H1 (cell line): Measurements from ENCODE around the gene LRP8. TPM values are rescaled to one million over a fixed set of nuclear protein-coding genes. Genes with fewer than 3 reads are reported as not detected.

Experiments
- BCL11A ChIP-seq, 2 experiments: IDR thresholded peaks; one replicate each; pipeline ENCODE4 v1.6.1; 2011; ENCODE audit warnings: low read depth in 2 of 2, low read length in 2 of 2, mild to moderate bottlenecking in 2 of 2
- BRCA1 ChIP-seq: IDR thresholded peaks from 2 replicates; pipeline ENCODE4 v1.6.1; 2012; ENCODE audit warnings: low read depth, low read length, improper control_type of control experiment
- CBX8 ChIP-seq: fragments of 300-800, 300-1000 bp; sonication (generic); IDR thresholded peaks from 2 replicates; pipeline ENCODE4 v1.7.1; 2016; ENCODE audit warnings: low read depth, low read length, borderline replicate concordance
- EGR1 ChIP-seq: IDR thresholded peaks from 2 replicates; pipeline ENCODE4 v1.6.1; 2011; ENCODE audit warnings: low read depth, low read length, borderline replicate concordance
- FOSL1 ChIP-seq: IDR thresholded peaks from 2 replicates; pipeline ENCODE4 v1.6.1; 2011; ENCODE audit warnings: mild to moderate bottlenecking, low read depth, low read length, moderate library complexity; ENCODE audit not compliant: insufficient read depth
- JUND ChIP-seq: IDR thresholded peaks from 2 replicates; pipeline ENCODE4 v1.6.1; 2011; ENCODE audit warnings: mild to moderate bottlenecking, improper control_type of control experiment, low read length
- MAX ChIP-seq: IDR thresholded peaks from 2 replicates; pipeline ENCODE4 v1.6.1; 2012; ENCODE audit warnings: inconsistent platforms
- RAD21 ChIP-seq, 2 experiments: IDR thresholded peaks in 1 of 2; conservative IDR thresholded peaks in 1 of 2; 2 replicates each; pipeline ENCODE4 v1.6.1; 2011; ENCODE audit warnings: low read depth in 2 of 2, low read length in 2 of 2, improper control_type of control experiment in 1 of 2, inconsistent platforms in 1 of 2, mild to moderate bottlenecking in 1 of 2, moderate library complexity in 1 of 2
- SAP30 ChIP-seq: fragments of 300-600 bp; sonication (generic); IDR thresholded peaks from 2 replicates; pipeline ENCODE4 v1.7.1; 2012; ENCODE audit warnings: low read length, moderate library complexity, mild to moderate bottlenecking, inconsistent platforms; ENCODE audit not compliant: insufficient read depth, insufficient replicate concordance
- TAF7 ChIP-seq: optimal IDR thresholded peaks from 2 replicates; pipeline ENCODE3; 2011; ENCODE audit warnings: low read depth, mild to moderate bottlenecking, inconsistent platforms, low read length, moderate library complexity, borderline replicate concordance
- polyA plus RNA-seq, 7 experiments: library from polyadenylated mRNA; depleted of rRNA in 3 of 7; stranded (reverse) in 5 of 7; unstranded in 2 of 7; fragments of >200 nt in 5 of 7; fragments of 200-250 nt in 2 of 7; gene quantifications; 1 replicate in 5 of 7; 2 replicates in 1 of 7; 4 replicates in 1 of 7; pipeline versions ENCODE4 v1.2.1 to v1.2.3, GENCODE V29; 2011 to 2013; ENCODE audit warnings: missing spikeins in 2 of 7, mixed read lengths in 2 of 7
- total RNA-seq: library from RNA; stranded (reverse); fragmentation: NEBNext Ultra II Directional; extraction: Animal tissue kit (Norgen Biotek cat#: 25700); gene quantifications from 2 replicates; pipeline ENCODE4 v1.2.1, GENCODE V29; 2021

Gene LRP8
- total and polyA plus RNA-seq, 2 of the 8 experiments (the other 6 are each of a cell fraction or from before 2014, with no cell fraction given), result 63.2 to 66.4 TPM

GRCh38 chr1:53323316-53323715, 4.6 kb downstream of the LRP8 start (continued):
- TF ChIP-seq SAP30, result no peak
- no peak for TF ChIP-seq FOSL1
- no peak for TF ChIP-seq BCL11A (IDR thresholded peaks at IDR 0.05; ENCODE audit: low read depth in 2 of 2, low read length in 2 of 2)
- TF ChIP-seq BRCA1, result no peak
- no peak for TF ChIP-seq MAX
- TF ChIP-seq CBX8, result no peak
- TF ChIP-seq EGR1, result no peak
- TF ChIP-seq TAF7, result no peak
- TF ChIP-seq JUND, result no peak
- TF ChIP-seq RAD21 (IDR thresholded peaks at IDR 0.05 in 1 of 2, conservative IDR thresholded peaks at IDR 0.05 in 1 of 2; ENCODE audit: low read depth in 2 of 2, low read length in 2 of 2), result no peak
